DMS53 treated with DMSO at 0.1 percent for 48 hours (cell line): Measurements from ENCODE around the gene LUC7L.
A peak's percentile ranks its signal among the peaks of the same experiment; 100 is the strongest.
"Not testable (repeated sequence)": the region's sequence is repeated elsewhere in the genome, so short reads cannot be mapped to it uniquely, and the experiment has no call there.

Experiments used
- DNase-seq: peaks from one replicate; lab custom pipeline; 2025; ENCODE audit not compliant: unreplicated experiment; lab: John Stamatoyannopoulos, UW

Gene LUC7L

GRCh38 chr16:263944-264343, 34.7 kb upstream of the LUC7L start:
- no peak for DNase-seq

- DNase-seq, result no peak
Measured at GRCh38 chr16:263182-263774, 34.0 kb upstream of the LUC7L start.

DNA sequence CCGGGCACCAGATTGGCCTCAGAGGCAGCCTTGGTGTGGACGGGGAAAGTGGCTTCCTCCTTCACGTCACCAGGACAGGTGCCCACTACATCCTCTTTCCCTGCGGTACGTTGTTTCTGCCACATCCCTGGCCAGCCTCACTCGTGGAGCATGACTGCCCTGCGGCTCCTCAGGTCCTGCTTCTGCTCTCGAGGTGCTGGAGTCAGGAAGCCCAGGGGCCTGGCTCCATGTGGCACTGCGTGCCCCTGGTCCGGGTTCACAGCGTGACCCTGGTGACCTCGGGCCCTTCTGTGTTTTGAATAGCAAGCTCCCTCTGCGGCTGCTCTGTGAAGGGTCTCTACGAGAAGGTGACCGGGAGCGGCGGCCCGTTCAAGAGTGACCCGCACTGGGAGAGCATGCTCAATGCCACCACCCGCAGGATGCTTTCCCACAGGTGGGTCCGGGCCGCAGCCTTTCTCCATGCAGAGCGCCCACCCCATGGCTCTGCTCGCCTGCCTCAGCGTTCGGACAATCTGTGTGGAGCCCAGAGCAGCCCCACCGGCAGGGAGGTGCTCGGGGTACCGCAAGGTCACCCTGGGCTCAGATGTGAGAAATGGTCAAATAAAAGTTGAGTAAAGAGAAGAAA, 33.0 kb upstream of the LUC7L start:
- no peak for DNase-seq

DNA sequence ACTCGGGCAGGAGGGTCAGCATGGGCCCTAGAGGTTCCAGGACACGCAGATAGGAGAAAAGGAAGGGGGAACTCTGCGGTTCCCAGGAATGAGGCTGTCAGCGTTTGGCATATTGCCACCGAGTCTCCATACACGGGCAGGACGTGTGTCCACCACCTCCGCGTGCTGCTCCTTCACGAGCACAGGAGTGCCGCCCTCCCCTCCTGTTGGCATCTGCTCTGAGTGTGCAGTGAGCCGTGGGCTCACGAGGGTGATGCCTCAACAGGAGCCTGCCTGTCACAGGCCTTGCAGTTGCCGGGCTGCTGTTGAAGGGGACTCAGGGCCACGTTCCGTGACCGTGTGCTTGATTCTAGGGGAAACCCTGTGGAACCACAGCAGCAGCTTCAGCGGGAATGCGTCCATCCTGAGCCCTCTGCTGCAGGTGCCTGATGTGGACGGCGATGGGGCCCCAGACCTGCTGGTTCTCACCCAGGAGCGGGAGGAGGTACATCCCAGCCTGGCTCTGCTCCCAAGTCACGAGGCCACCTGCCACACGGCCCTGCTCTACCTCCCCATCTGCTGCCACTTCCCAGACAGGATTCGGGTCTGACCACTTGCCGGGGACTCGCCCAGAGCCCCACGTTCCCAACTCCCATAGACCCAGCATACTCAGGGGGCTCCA, 31.9 kb upstream of the LUC7L start:
- DNase-seq, result no peak

DNA sequence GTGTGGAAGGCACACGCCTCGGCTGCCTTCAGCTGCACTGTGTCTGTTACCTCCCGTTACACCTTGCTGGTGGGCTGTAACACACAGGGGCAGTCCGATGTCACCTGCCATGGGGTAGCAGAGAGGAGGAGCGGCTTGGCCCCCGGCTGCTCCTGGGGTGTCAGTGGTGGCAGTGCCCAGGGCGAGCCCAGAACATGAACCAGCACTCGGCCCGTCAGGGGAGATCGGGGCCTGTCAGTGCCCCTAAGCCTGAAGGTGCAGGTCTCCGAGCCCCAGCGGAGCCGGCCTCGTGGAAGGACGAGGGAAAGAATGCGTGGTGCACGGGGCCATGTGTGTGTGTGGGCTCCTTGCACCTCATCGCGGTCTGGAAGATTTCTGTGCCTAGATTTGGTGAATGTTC, 31.1 kb upstream of the LUC7L start:
- no peak for DNase-seq

DNA sequence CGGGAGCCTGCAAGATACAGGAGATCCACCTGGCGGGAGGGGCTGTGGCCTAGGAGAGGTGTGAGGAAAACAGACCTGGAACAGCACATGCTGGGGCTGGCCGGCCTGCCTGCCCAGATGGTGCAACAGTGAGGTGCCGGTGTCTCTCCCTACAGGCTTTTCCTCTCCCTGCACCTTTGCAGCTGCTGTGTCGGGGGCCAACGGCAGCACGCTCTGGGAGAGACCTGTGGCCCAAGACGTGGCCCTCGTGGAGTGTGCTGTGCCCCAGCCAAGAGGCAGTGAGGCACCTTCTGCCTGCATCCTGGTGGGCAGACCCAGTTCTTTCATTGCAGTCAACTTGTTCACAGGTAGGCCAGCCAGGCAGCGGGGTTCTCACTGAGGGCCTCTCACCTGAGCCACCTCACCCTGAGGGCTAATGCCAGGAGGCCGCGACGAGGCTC, 30.6 kb upstream of the LUC7L start:
- DNase-seq, result no peak

- no peak for DNase-seq
Measured at GRCh38 chr16:259226-259625, 30.0 kb upstream of the LUC7L start.

DNA sequence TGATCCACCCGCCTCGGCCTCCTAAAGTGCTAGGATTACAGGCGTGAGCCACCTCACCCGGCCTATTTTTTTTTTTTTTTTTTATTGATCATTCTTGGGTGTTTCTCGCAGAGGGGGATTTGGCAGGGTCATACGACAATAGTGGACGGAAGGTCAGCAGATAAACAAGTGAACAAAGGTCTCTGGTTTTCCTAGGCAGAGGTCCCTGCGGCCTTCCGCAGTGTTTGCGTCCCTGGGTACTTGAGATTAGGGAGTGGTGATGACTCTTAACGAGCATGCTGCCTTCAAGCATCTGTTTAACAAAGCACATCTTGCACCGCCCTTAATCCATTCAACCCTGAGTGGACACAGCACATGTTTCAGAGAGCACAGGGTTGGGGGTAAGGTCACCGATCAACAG, 28.8 kb upstream of the LUC7L start:
- DNase-seq, result not testable (repeated sequence)

DNA sequence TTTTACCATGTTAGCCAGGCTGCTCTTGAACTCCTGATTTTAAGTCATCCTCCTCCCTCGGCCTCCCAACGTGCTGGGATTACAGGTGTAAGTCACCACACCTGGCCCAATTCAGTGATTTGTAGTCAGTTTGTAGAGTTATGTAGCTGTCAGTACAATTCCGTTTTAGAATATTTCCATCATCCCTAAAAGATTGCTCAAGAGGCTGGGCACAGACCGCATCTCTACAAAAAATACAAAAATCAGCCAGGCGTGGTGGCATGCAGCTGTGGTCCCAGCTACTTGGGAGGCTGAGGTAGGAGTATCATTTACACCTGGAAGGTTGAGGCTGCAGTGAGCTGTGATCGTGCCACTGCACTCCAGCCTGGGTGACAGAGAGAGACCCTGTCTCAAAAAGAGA, 25.9 kb upstream of the LUC7L start:
- no peak for DNase-seq

DNA sequence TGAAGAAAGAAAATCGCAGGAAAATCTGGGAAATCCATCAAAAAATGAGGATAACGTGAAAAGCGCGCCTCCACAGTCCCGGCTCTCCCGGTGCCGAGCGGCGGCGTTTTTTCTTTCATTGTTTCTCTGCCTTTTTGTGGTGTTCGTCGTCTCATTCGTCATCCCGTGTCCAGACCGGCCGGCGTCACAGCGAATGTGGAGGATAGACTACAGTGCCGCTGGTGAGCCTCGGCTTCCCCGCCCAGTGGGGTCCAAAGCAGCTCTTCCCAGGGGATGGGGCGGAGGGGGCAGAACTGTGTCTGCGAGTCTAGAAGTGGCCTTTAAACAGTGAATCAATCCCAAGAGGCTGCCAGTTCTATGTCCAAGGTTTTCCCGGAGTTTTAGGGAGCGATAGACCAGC, 25.2 kb upstream of the LUC7L start:
- no peak for DNase-seq

DNA sequence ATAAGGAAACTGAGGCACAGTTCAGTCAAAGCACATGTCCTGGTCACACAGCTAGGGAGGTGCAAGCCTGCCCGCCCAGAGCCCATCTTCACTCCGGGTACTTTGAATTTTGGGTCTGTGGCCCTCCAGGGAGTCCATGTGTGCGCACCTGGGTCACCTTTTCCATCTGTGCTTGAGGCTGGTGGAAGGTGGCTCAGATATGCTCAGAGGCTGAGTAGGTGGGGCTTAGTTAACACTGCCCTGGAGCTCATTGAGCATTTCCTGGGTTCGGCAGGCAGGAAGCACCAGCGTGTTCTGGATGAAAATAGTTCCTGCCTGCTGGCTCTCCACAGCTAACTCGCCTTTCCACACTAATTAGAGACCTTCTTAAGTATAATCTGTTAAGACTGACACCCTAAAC, 24.6 kb upstream of the LUC7L start:
- no peak for DNase-seq

DNA sequence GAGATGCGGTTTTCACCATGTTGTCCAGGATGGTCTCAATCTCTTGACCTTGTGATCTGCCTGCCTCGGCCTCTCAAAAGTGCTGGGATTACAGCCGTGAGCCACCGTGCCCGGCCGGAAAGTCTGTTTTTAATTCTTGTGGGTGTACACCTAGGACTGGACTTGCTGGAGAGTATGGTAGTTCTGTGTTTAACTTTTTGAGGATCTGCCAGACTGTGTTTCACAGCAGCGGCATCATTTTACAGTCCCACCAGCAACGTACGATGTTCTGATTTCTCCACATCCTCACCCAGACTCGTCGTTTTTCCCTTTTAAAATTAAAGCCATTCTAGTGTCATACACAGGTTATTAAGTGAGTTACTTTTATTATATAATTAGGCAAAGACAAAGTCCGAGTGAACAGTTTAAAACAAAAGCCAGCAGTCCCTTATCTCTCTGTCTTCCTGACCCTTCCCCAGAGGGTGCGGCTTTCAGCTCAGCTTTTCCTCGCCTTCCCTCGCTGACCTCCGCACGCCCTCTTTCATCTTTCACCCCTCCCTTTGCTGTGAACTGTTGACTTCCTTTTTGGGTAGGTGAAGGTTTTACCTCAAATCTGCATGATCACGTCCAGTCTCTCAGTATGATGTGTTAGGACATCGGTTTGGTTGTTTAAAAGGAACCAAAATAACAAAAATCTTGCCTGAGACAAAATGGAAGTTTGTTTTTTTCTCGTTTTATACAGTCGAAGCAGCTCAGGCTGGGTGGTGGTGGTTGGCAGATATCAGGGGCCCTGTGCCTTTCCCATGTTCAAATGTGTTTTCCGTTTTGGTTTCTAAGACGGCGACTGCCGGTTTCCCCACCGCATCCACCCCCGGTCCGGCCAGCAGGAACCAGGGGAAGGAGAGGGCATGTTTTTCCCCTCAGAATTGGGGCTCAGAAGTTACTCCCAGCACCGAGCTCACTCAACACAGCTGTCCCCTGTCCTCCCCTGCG, 23.4 kb upstream of the LUC7L start:
- no peak for DNase-seq

GRCh38 chr16:249431-249830, 20.2 kb upstream of the LUC7L start:
- DNase-seq, result no peak

DNA sequence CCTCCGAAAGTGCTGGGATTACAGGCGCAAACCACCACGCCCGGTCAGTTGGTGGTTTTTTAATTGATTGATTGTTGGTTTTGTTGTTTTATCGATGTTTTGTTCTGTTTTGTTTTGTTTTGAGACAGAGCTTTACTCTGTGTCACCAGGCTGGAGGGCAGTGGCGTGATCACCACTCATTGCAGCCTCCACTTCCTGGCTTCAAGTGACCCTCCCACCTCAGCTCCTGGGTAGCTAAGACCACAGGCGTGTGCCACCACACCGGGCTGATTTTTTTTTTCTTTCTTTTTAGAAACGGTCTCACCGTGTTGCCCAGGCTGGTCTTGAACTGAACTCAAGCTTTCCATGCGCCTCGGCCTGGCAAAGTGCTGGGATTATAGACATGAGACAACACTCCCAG, 17.8 kb upstream of the LUC7L start:
- no peak for DNase-seq

DNA sequence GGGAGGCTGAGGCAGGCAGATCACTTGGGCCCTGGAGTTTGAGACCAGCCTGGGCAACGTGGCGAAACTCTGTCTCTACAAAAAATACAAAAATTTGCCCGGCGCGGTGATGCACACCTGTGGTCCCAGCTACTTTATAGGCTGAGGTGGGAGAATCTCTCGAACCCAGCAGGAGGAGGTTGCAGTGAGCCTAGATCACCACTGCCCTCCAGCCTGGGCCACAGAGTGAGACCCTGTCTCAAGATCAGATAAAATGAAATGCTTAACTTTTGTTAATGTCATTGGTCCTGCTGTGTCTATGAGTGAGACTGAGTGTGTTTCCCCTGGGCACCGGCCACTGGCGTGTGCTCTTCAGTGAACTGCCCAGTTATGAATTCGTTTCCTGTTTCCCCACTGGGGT, 15.9 kb upstream of the LUC7L start:
- no peak for DNase-seq

- DNase-seq, result no peak
Measured at GRCh38 chr16:243348-243747, 14.1 kb upstream of the LUC7L start.

DNA sequence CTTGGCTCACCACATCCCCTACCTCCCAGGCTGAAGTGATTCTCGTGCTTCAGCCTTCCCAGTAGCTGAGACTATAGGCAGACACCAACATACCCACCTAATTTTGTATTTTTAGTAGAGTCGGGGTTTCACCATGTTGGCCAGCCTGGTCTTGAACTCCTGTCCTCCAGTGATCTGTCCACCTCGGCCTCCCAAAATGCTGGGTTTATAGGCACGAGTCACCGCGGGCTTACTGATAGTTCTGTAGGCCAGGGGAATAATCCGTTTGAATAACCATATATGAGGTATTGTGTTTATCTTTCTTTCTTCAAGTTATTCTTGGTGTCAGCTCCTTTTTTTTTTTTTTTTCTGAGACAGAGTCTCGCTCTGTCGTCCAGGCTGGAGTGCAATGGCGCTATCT, 13.0 kb upstream of the LUC7L start:
- DNase-seq, result no peak

DNA sequence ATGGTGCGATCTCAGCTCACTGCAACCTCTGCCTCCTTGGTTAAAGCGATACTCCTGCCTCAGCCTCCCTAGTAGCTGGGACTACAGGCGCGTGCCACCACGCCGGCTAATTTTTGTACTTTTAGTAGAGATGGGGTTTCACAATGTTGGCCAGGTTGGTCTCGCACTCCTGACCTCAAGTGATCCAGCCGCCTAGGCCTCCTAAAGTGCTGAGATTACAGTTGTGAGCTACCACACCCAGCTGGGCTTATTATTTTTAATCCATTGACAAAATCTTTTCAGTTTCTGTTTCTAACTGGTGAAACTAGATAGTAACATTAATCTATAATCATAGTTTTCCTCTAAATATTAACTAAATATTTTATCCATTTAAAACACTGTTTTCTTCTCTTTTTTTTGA, 11.3 kb upstream of the LUC7L start:
- no peak for DNase-seq

DNA sequence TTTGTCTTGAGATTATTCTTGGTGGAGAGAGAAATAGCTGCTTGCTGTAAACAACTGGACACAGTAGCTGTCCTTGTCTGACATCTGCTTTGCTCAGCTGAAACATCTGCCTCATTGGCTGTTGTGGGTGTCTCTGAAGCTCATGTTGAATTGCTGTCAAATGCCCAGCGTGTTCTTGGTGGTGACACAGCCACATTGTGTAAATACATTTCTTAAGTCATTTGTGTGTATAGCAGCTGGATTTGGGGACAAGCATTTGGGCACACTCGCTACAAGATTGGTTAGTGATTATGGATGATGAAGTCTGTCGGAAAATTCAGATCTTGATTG, 10.7 kb upstream of the LUC7L start:
- no peak for DNase-seq

DNA sequence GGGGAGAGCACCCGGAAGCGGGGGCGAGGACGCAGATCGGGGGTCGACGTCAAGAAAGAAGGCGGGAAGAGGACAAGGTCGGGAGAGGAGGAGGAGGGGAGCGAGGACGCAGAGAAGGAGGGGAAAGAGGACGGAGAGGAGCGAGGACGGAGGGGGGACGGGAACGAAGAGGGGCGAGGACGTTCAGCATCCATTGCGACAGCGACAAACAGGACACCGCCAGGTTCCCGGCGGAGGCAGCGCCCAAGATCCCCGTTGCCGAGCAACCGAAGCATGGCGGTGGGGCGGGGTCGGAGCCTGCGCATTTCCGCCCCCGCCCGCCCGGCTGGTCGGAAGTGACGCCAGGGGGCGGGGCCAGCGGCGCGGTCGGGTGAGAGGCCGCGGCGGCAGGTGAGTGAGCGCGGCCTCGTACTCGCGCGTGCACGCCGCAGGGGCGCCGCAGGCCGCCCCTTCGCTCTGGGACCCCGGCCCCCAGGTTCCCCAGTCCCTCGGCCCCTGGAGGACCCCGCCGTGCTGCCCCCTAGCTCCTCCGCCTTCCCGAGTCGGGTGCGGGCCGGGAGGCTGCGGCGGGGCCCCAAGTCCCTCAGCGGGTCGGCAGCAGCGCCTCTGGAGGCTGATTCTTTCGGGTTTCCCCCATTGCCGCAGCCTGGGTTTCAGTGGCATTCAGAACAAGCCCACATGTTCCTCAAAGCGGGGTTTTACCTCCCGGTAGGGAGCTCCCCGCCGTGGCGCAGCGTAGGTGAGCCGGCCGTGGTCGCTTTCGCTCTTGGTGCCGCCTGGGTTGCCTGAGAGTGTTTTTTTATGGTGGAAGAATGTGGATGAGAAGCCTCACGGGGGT, 5.4 kb upstream of the LUC7L start, which contains the start of gene FAM234A:
TSS of gene FAM234A (plus strand) at position 354 of the 838 bp plus-strand sequence. CDS start 19,593 bp downstream, outside the sequence.
- DNase-seq, result peak; percentile 79

DNA sequence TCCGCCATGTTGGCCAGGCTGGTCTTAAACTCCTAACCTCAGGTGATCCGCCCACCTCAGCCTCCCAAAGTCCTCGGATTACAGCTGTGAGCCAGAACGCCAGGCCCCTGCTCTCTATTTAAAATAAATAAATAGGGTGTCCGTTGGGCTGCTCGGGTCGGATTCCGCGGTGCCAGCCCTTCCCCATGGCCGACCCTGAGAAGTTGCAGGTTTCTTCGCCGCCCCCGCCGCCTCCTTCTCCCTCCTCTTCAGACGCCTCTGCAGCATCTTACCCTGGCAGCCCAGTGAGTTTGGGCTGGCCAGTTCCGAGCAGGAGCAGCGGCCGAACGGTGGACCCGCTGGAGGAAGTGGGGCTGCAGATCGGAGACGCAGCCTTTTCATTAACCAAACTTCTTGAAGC, 1.7 kb upstream of the LUC7L start:
- DNase-seq, result no peak
